ENCODE results near the gene SMARCA1.
A peak's percentile ranks its signal among the peaks of the same experiment; 100 is the strongest.
"Not testable (repeated sequence)": the region's sequence is repeated elsewhere in the genome, so short reads cannot be mapped to it uniquely, and the experiment has no call there.

The SMARCA1 gene

GRCh38 chrX:129523079-129523911 lies at the start of gene SMARCA1:
SMARCA1 (minus strand) TSS chrX:129523490; CDS start chrX:129523370, 120 bp downstream.
- peak; percentile 79 for DNase-seq

GRCh38 chrX:129572422-129572821 lies 49.1 kb upstream of the SMARCA1 start:
- no peak for DNase-seq

GRCh38 chrX:129568349-129568748 lies 45.1 kb upstream of the SMARCA1 start:
- DNase-seq: no peak

GRCh38 chrX:129566073-129566472 lies 42.8 kb upstream of the SMARCA1 start:
- no peak for DNase-seq

- no peak for DNase-seq
Observed at GRCh38 chrX:129565046-129565650, 41.9 kb upstream of the SMARCA1 start.

- not testable (repeated sequence) for DNase-seq
Observed at GRCh38 chrX:129564345-129564744, 41.1 kb upstream of the SMARCA1 start.

- DNase-seq: no peak
Observed at GRCh38 chrX:129561453-129561852, 38.2 kb upstream of the SMARCA1 start.

GRCh38 chrX:129559783-129560182 lies 36.5 kb upstream of the SMARCA1 start:
- no peak for DNase-seq

GRCh38 chrX:129557844-129558480 lies 34.7 kb upstream of the SMARCA1 start:
- no peak for DNase-seq

- DNase-seq: no peak
Observed at GRCh38 chrX:129556806-129557315, 33.6 kb upstream of the SMARCA1 start.

GRCh38 chrX:129554816-129555215 lies 31.5 kb upstream of the SMARCA1 start:
- not testable (repeated sequence) for DNase-seq

GRCh38 chrX:129553619-129554288 lies 30.5 kb upstream of the SMARCA1 start:
- DNase-seq: no peak

- DNase-seq: no peak
Observed at GRCh38 chrX:129549124-129549523, 25.8 kb upstream of the SMARCA1 start.

GRCh38 chrX:129545408-129545807 lies 22.1 kb upstream of the SMARCA1 start:
- no peak for DNase-seq

- DNase-seq: no peak
Observed at GRCh38 chrX:129544780-129545179, 21.5 kb upstream of the SMARCA1 start.

- no peak for DNase-seq
Observed at GRCh38 chrX:129540722-129541184, 17.5 kb upstream of the SMARCA1 start.

- DNase-seq: peak; percentile 84
Observed at GRCh38 chrX:129540068-129540653, 16.9 kb upstream of the SMARCA1 start, which contains the start of gene OCRL. OCRL (plus strand) TSS chrX:129540259; CDS start chrX:129540440, 181 bp downstream.

GRCh38 chrX:129534816-129535578 lies 11.7 kb upstream of the SMARCA1 start:
- no peak for DNase-seq

GRCh38 chrX:129531132-129531531 lies 7.8 kb upstream of the SMARCA1 start:
- DNase-seq: peak; percentile 51

GRCh38 chrX:129530410-129530809 lies 7.1 kb upstream of the SMARCA1 start:
- no peak for DNase-seq

GRCh38 chrX:129529685-129530281 lies 6.5 kb upstream of the SMARCA1 start:
- no peak for DNase-seq

All from islet precursor cell (in vitro differentiated cells).